Endothelial cell (in vitro differentiated cells): ENCODE measurements around the gene S100A6. TPM values are rescaled to one million over a fixed set of nuclear protein-coding genes. Genes with fewer than 3 reads are reported as not detected.
"Not testable (repeated sequence)": the region's sequence is repeated elsewhere in the genome, so short reads cannot be mapped to it uniquely, and the experiment has no call there.

Experiments used
- DNase-seq: peaks from one replicate; pipeline ENCODE4 v3.0.0; 2021; ENCODE audit warnings: low spot score
- H3K27ac Mint-ChIP-seq: one replicate; pipeline ENCODE4 v1.8.0; 2021; ENCODE audit warnings: mixed read lengths, inconsistent platforms; ENCODE audit not compliant: unreplicated experiment
- H3K27me3 Mint-ChIP-seq: one replicate; pipeline ENCODE4 v1.8.0; 2021; ENCODE audit warnings: mild to moderate bottlenecking, moderate library complexity, mixed read lengths, inconsistent platforms; ENCODE audit not compliant: unreplicated experiment
- H3K36me3 Mint-ChIP-seq: one replicate; pipeline ENCODE4 v1.8.0; 2021; ENCODE audit warnings: mild to moderate bottlenecking, low read depth, mixed read lengths, inconsistent platforms; ENCODE audit not compliant: unreplicated experiment
- H3K4me1 Mint-ChIP-seq: one replicate; pipeline ENCODE4 v1.8.0; 2021; ENCODE audit warnings: mild to moderate bottlenecking, mixed read lengths, inconsistent platforms; ENCODE audit not compliant: unreplicated experiment
- H3K4me3 Mint-ChIP-seq: one replicate; pipeline ENCODE4 v1.8.0; 2021; ENCODE audit warnings: mild to moderate bottlenecking, mixed read lengths, inconsistent platforms; ENCODE audit not compliant: unreplicated experiment
- H3K9me3 Mint-ChIP-seq: one replicate; pipeline ENCODE4 v1.8.0; 2021; ENCODE audit warnings: mixed read lengths, inconsistent platforms; ENCODE audit not compliant: unreplicated experiment
- CTCF ChIP-seq: fragments of 200-600 bp; sonication (generic); IDR thresholded peaks from one replicate; pipeline ENCODE4 v1.5.0; 2021; ENCODE audit warnings: antibody characterized with exemption; ENCODE audit not compliant: unreplicated experiment
- total RNA-seq: library from RNA; stranded (reverse); fragmentation: NEBNext Ultra II Directional; extraction: Animal tissue kit (Norgen Biotek cat#: 25700); gene quantifications from one replicate; pipeline ENCODE4 v1.2.1, GENCODE V29; 2021; ENCODE audit not compliant: unreplicated experiment

Gene S100A6
- total RNA-seq, 1 donor from 2014 or later = 11.9 TPM

GRCh38 chr1:153578490-153578889 lies 42.7 kb upstream of the S100A6 start:
- no peaks in the 10 kb centered on the region for H3K4me1 Mint-ChIP-seq
- H3K27me3 Mint-ChIP-seq = peaks cover 2% of the 10 kb centered on the region
- no peak for TF ChIP-seq CTCF
- H3K36me3 Mint-ChIP-seq = no peaks in the 10 kb centered on the region
- H3K9me3 Mint-ChIP-seq = no peaks in the 10 kb centered on the region
- no peak for DNase-seq
- no peak overlapping the region for H3K27ac Mint-ChIP-seq
- H3K4me3 Mint-ChIP-seq = no peak overlapping the region

GRCh38 chr1:153577624-153578051 lies 41.8 kb upstream of the S100A6 start:
- DNase-seq = no peak
- Mint-ChIP-seq H3K36me3 (no peaks in the 10 kb centered on the region), H3K4me1 (no peaks in the 10 kb centered on the region), H3K27ac (no peak overlapping the region), H3K9me3 (no peaks in the 10 kb centered on the region), H3K27me3 (peaks cover 2% of the 10 kb centered on the region), H3K4me3 (no peak overlapping the region)
- TF ChIP-seq CTCF = no peak

- no peaks in the 10 kb centered on the region for H3K4me1 Mint-ChIP-seq
- no peak for TF ChIP-seq CTCF
- H3K27me3 Mint-ChIP-seq = peaks cover 2% of the 10 kb centered on the region
- no peak overlapping the region for H3K4me3 Mint-ChIP-seq
- no peak overlapping the region for H3K27ac Mint-ChIP-seq
- DNase-seq = no peak
- H3K36me3 Mint-ChIP-seq = no peaks in the 10 kb centered on the region
- no peaks in the 10 kb centered on the region for H3K9me3 Mint-ChIP-seq
These were observed 41.3 kb upstream of the S100A6 start for GRCh38 chr1:153577138-153577537.

- not testable (repeated sequence) for H3K4me1 Mint-ChIP-seq, H3K27me3 Mint-ChIP-seq, H3K36me3 Mint-ChIP-seq, H3K27ac Mint-ChIP-seq, H3K9me3 Mint-ChIP-seq, H3K4me3 Mint-ChIP-seq, DNase-seq
These were observed 39.7 kb upstream of the S100A6 start for GRCh38 chr1:153575497-153575896.

GRCh38 chr1:153575081-153575491 lies 39.3 kb upstream of the S100A6 start:
- not testable (repeated sequence) for H3K4me3 Mint-ChIP-seq, H3K4me1 Mint-ChIP-seq, H3K27ac Mint-ChIP-seq, H3K9me3 Mint-ChIP-seq, DNase-seq, H3K36me3 Mint-ChIP-seq, H3K27me3 Mint-ChIP-seq

GRCh38 chr1:153573351-153573750 lies 37.6 kb upstream of the S100A6 start:
- TF ChIP-seq CTCF = no peak
- no peak overlapping the region for H3K4me3 Mint-ChIP-seq
- H3K27ac Mint-ChIP-seq = no peak overlapping the region
- H3K36me3 Mint-ChIP-seq = no peaks in the 10 kb centered on the region
- H3K9me3 Mint-ChIP-seq = no peaks in the 10 kb centered on the region
- peaks cover 10% of the 10 kb centered on the region for H3K27me3 Mint-ChIP-seq
- H3K4me1 Mint-ChIP-seq = peaks cover 16% of the 10 kb centered on the region
- DNase-seq = no peak
